Effector memory CD4-positive, alpha-beta T cell (primary cell): ENCODE results near the gene RAP2B.

ENCODE experiments used
- DNase-seq, 3 donors: peaks; one replicate each; pipeline ENCODE4 v3.0.0-alpha.2; 2020
- H3K27ac ChIP-seq: 2 replicates; pipeline ENCODE4 v1.7.0; 2013; ENCODE audit warnings: mild to moderate bottlenecking, low read length, moderate library complexity; ENCODE audit not compliant: insufficient read depth, poor library complexity, severe bottlenecking
- H3K27me3 ChIP-seq: replicated peaks from 2 replicates; pipeline ENCODE4 v1.7.0; 2013; ENCODE audit warnings: mild to moderate bottlenecking, low read length; ENCODE audit not compliant: insufficient read depth, control insufficient read depth, poor library complexity, severe bottlenecking
- H3K36me3 ChIP-seq: 2 replicates; pipeline ENCODE4 v1.7.0; 2013; ENCODE audit warnings: mild to moderate bottlenecking, low read length, moderate library complexity; ENCODE audit not compliant: control insufficient read depth, insufficient read depth
- H3K4me1 ChIP-seq: 2 replicates; pipeline ENCODE4 v1.7.0; 2013; ENCODE audit warnings: low read length, mild to moderate bottlenecking; ENCODE audit not compliant: control insufficient read depth, insufficient read depth, poor library complexity, severe bottlenecking
- H3K4me3 ChIP-seq: 2 replicates; pipeline ENCODE4 v1.7.0; 2013; ENCODE audit warnings: low read length, low read depth, mild to moderate bottlenecking; ENCODE audit not compliant: insufficient read depth, poor library complexity, severe bottlenecking
- H3K9me3 ChIP-seq: 2 replicates; pipeline ENCODE4 v1.7.0; 2013; ENCODE audit warnings: mild to moderate bottlenecking, low read length, moderate library complexity; ENCODE audit not compliant: control insufficient read depth

Gene RAP2B

GRCh38 chr3:153219146-153219545 is 57.1 kb downstream of the RAP2B start:
- no peaks in the 10 kb centered on the region for H3K9me3 ChIP-seq
- H3K4me3 ChIP-seq: no peak overlapping the region
- DNase-seq: no peak
- H3K27me3 ChIP-seq: no peaks in the 10 kb centered on the region
- no peak overlapping the region for H3K27ac ChIP-seq
- peaks cover 48% of the 10 kb centered on the region for H3K4me1 ChIP-seq
- no peaks in the 10 kb centered on the region for H3K36me3 ChIP-seq
